GM18505 (cell line): ENCODE measurements around the gene ATRX.
"Not testable (repeated sequence)": the region's sequence is repeated elsewhere in the genome, so short reads cannot be mapped to it uniquely, and the experiment has no call there.

Experiments
- ATAC-seq: cut with Tn5 transposase; IDR thresholded peaks from one replicate; pipeline ENCODE4 v1.9.1; 2021; ENCODE audit not compliant: unreplicated experiment
- POLR2A ChIP-seq: IDR thresholded peaks from 4 replicates; pipeline ENCODE4 v1.6.1; 2011; ENCODE audit warnings: borderline replicate concordance; ENCODE audit not compliant: insufficient read depth, insufficient read length; ENCODE audit errors: extremely low read depth

ATRX gene

GRCh38 chrX:77635373-77635772 lies 150.6 kb downstream of the ATRX start:
- no peak for ATAC-seq
- TF ChIP-seq POLR2A, result no peak

- no peak for TF ChIP-seq POLR2A
- no peak for ATAC-seq
Measured at GRCh38 chrX:77628294-77629025, 157.6 kb downstream of the ATRX start.

- no peak for TF ChIP-seq POLR2A
- no peak for ATAC-seq
Measured at GRCh38 chrX:77622672-77623071, 163.3 kb downstream of the ATRX start.

GRCh38 chrX:77622233-77622632 lies 163.8 kb downstream of the ATRX start:
- TF ChIP-seq POLR2A, result no peak
- ATAC-seq, result no peak

- not testable (repeated sequence) for ATAC-seq
Measured at GRCh38 chrX:77621453-77621852, 164.6 kb downstream of the ATRX start.

- no peak for ATAC-seq
- TF ChIP-seq POLR2A, result no peak
Measured at GRCh38 chrX:77617206-77617605, 168.8 kb downstream of the ATRX start.

- TF ChIP-seq POLR2A, result no peak
- ATAC-seq, result no peak
Measured at GRCh38 chrX:77603635-77604336, 182.2 kb downstream of the ATRX start.

- no peak for TF ChIP-seq POLR2A
- no peak for ATAC-seq
Measured at GRCh38 chrX:77597511-77597910, 188.5 kb downstream of the ATRX start.

GRCh38 chrX:77597090-77597489 lies 188.9 kb downstream of the ATRX start:
- no peak for ATAC-seq
- TF ChIP-seq POLR2A, result no peak

- no peak for ATAC-seq
- no peak for TF ChIP-seq POLR2A
Measured at GRCh38 chrX:77595848-77596247, 190.2 kb downstream of the ATRX start.

- no peak for TF ChIP-seq POLR2A
- ATAC-seq, result no peak
Measured at GRCh38 chrX:77572322-77572721, 213.7 kb downstream of the ATRX start.

GRCh38 chrX:77565278-77565677 lies 220.7 kb downstream of the ATRX start:
- ATAC-seq, result no peak
- no peak for TF ChIP-seq POLR2A

- TF ChIP-seq POLR2A, result no peak
- ATAC-seq, result no peak
Measured at GRCh38 chrX:77564823-77565222, 221.2 kb downstream of the ATRX start.

GRCh38 chrX:77561372-77561771 lies 224.6 kb downstream of the ATRX start:
- ATAC-seq, result no peak
- TF ChIP-seq POLR2A, result no peak
